Kidney epithelial cell (primary cell): ENCODE data around the gene FOSB. TPM values are rescaled to one million over a fixed set of nuclear protein-coding genes. Genes with fewer than 3 reads are reported as not detected.
"Not testable (repeated sequence)": the region's sequence is repeated elsewhere in the genome, so short reads cannot be mapped to it uniquely, and the experiment has no call there.

ENCODE experiments used
- DNase-seq: peaks from one replicate; pipeline ENCODE4 v3.0.0-alpha.2; 2010; ENCODE audit warnings: low read depth
- H3K27me3 ChIP-seq: 2 replicates; pipeline ENCODE4 v1.6.0; 2011; ENCODE audit warnings: low read length; ENCODE audit not compliant: control insufficient read depth, insufficient read depth
- H3K36me3 ChIP-seq: 2 replicates; pipeline ENCODE4 v1.5.1; 2011; ENCODE audit warnings: low read length; ENCODE audit not compliant: control insufficient read depth, insufficient read depth
- H3K4me3 ChIP-seq: 2 replicates; pipeline ENCODE4 v1.5.1; 2011; ENCODE audit warnings: low read depth, mild to moderate bottlenecking, control low read depth, low read length
- total RNA-seq: library from RNA; depleted of rRNA; stranded (reverse); fragments of >200 nt; gene quantifications from 2 replicates; pipeline ENCODE4 v1.2.3, GENCODE V29; 2015
- TF ChIP-seq, protein P1 (sequence below): IDR thresholded peaks from 2 replicates; pipeline ENCODE4 v1.5.1; 2011; ENCODE audit warnings: mild to moderate bottlenecking, moderate library complexity, low read length, control low read depth, inconsistent platforms; ENCODE audit not compliant: insufficient read depth, poor library complexity, severe bottlenecking

Gene FOSB
- total RNA-seq, 1 donor from 2014 or later = 1.6 TPM

DNA sequence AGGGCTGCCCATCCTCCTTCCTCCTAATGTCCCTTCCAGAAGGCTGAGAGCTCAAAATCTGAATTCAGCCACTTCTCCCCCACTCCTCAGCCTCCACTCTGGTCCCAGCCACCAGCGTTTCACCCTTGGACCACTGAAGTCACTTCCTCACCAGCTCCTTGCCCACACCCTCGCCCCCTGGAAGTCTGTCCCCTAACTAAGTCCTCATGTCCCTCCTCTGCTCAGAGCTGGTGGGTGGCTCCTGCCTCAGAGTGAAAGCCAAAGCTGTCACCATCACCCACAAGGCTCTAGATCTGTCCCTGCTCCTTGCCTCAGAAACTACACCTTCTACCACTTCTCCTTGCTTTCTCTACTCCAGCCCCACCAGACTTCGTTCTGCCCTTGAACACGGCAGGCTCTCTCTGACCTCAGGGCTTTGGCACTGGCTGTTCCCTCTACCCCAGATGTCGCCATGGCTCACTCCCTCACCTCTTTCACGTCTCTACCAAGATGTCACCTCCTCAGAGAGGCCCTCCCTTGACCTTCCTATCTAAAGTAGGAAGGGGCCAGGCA lies 45.8 kb upstream of the FOSB start:
- Histone ChIP-seq H3K4me3 (no peak overlapping the region), H3K36me3 (no peaks in the 10 kb centered on the region), H3K27me3 (no peaks in the 10 kb centered on the region)
- no peak for DNase-seq
- TF ChIP-seq, protein P1, sequence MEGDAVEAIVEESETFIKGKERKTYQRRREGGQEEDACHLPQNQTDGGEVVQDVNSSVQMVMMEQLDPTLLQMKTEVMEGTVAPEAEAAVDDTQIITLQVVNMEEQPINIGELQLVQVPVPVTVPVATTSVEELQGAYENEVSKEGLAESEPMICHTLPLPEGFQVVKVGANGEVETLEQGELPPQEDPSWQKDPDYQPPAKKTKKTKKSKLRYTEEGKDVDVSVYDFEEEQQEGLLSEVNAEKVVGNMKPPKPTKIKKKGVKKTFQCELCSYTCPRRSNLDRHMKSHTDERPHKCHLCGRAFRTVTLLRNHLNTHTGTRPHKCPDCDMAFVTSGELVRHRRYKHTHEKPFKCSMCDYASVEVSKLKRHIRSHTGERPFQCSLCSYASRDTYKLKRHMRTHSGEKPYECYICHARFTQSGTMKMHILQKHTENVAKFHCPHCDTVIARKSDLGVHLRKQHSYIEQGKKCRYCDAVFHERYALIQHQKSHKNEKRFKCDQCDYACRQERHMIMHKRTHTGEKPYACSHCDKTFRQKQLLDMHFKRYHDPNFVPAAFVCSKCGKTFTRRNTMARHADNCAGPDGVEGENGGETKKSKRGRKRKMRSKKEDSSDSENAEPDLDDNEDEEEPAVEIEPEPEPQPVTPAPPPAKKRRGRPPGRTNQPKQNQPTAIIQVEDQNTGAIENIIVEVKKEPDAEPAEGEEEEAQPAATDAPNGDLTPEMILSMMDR = no peak

GRCh38 chr19:45423033-45423588 lies 44.7 kb upstream of the FOSB start:
- H3K36me3 ChIP-seq = no peaks in the 10 kb centered on the region
- no peaks in the 10 kb centered on the region for H3K27me3 ChIP-seq
- H3K4me3 ChIP-seq = peak overlapping the region; percentile 48
- TF ChIP-seq, protein P1 = no peak
- no peak for DNase-seq

GRCh38 chr19:45423589-45424190 lies 44.1 kb upstream of the FOSB start, which contains the start of gene ERCC1:
TSS of gene ERCC1 (minus strand) at chr19:45423917. CDS start at chr19:45423374, 543 bp downstream.
- no peak for DNase-seq
- Histone ChIP-seq H3K4me3 (peak within 1 kb of the TSS; percentile 48), H3K36me3 (no peaks in the 10 kb centered on the region), H3K27me3 (no peaks in the 10 kb centered on the region)
- TF ChIP-seq, protein P1 = no peak

DNA sequence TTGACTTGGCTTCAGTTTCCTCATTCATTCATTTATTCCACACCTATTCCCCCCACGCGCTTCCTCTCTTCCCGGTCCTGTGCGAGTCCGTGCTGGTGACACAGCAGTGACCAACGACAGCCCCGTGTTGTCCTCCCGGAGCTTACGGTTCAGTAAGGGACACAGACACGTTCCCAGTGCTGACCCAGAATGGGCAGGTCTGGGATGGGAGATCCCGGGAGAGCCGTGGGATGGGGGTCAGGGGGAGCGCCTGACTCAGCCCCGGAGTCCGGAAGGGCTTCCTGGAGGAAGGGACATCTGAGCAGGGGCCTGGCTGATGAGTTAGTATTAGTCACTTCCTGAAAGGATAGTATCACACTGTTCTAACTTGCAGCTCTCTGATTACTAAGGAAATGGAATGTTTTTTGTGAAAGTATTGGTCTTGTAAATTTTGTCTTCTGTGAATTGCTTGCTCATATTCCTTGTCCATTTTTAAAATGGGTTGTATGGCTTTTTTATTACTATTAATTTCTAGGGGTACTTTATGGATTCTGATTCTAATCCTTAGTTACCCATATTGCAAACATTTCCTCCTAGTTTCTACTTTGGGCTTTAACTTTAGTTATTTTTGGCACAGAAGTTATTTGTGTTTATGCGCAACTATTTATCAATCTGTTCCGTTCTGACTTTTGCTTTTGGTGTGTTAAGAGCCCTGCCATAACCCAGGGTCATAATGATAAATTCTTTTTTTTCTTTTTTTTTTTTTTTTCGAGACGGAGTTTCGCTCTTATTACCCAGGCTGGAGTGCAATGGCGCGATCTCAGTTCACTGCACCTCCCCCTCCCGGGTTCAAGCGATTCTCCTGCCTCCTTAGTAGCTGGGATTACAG lies 43.4 kb upstream of the FOSB start:
- Histone ChIP-seq H3K36me3 (no peaks in the 10 kb centered on the region), H3K4me3 (peak overlapping the region; percentile 48), H3K27me3 (no peaks in the 10 kb centered on the region)
- TF ChIP-seq, protein P1 = no peak
- DNase-seq = peak; percentile 90

DNA sequence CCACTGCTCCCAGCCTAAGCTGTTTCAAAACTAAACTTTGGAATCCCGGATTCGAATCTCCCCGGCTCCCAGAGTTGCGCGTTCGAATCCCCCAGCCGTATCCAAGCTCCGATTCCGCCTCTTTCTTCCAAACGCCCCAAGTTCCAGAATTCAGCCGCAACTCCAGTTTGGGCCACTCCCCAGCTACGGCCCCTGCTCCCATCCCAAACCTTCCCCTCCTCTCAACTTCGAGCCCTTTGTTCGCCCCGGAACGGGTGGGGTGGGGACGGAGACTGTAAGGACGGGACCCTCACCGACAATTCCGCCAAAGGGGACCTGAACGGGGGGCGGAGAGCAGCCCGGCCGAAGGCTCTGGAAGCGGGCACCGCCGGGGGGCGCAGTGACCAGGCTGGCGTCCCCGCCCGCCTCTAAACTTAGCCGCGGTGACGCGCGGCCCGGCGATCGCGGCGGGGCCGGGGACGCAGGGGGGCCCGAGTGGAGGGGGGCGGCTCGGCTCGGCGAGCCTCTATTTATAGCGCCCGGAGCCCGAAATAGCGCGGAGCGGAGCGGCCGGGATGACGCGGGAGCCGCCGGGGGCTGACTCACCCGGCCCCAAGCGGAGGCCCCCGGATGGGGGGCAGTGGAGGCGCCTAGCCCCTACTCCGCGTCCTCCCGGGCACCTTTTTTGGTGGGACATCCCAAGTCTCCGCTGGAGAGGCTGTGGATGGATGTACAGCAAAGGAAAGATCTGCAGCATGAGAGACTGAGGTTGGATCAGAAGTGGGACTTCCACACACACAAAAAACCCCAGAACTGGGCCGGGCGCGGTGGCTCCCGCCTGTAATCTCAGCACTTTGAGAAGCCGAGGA lies 39.2 kb upstream of the FOSB start:
- TF ChIP-seq, protein P1 = peak; percentile 28
- Histone ChIP-seq H3K4me3 (peak overlapping the region; percentile 49), H3K27me3 (no peaks in the 10 kb centered on the region), H3K36me3 (no peaks in the 10 kb centered on the region)
- no peak for DNase-seq

- not testable (repeated sequence) for H3K27me3 ChIP-seq, H3K4me3 ChIP-seq, H3K36me3 ChIP-seq, DNase-seq
Observed at GRCh38 chr19:45429896-45430295, 37.9 kb upstream of the FOSB start.

DNA sequence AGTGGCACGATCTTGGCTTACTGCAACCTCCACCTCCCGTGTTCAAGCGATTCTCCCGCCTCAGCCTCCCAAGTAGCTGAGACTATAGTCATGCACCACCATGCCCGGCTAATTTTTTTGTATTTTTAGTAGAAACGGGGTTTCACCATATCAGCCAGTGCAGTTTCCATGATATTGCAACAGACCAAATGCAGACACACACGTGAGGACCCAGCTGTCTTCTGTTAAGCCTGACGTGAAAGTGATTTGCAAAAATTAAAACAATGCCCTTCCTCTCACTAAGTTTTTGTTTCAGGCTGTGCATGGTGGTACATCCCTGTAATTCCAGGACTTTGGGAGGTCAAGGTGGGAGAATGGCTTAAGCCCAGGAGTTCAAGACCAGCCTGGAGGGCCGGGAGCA lies 36.8 kb upstream of the FOSB start:
- not testable (repeated sequence) for H3K36me3 ChIP-seq, H3K27me3 ChIP-seq, DNase-seq, H3K4me3 ChIP-seq

DNA sequence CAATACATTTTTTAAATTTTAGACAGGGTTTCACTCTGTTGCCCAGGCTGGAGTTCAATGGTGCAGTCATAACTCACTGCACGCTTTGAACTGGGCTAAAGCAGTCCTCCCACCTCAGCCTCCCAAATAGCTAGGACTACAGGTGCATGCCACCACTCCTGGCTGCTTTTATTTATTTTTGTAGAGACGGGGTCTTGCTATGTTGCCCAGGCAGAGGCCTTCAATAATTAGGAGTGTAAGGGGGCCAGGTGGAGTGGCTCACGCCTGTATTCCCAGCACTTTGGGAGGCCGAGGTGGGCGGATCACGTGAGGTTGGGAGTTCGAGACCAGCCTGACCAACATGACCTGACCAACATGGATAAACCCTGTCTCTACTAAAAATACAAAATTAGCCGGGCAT lies 35.3 kb upstream of the FOSB start:
- not testable (repeated sequence) for DNase-seq, H3K4me3 ChIP-seq, H3K36me3 ChIP-seq, H3K27me3 ChIP-seq
